ENCODE data around the gene DGUOK.

GRCh38 chr2:73928963-73929347 lies 2.3 kb downstream of the DGUOK start:
- no peak for TF ChIP-seq POLR2A (IDR thresholded peaks at IDR 0.05; ENCODE audit: borderline replicate concordance, extremely low read depth, insufficient read depth, insufficient read length)
- TF ChIP-seq ATF3 (IDR thresholded peaks at IDR 0.05): no peak
- no peak for TF ChIP-seq JUND (IDR thresholded peaks at IDR 0.05)
- TF ChIP-seq ZNF274 (IDR thresholded peaks at IDR 0.05; ENCODE audit: low read depth, low read length): no peak
- TF ChIP-seq CTCF (IDR thresholded peaks at IDR 0.05 in 2 of 3, conservative IDR thresholded peaks at IDR 0.05 in 1 of 3; ENCODE audit: borderline replicate concordance in 1 of 3, insufficient read depth in 1 of 3, low read depth in 2 of 3, low read length in 2 of 3): no peak
- no peak for TF ChIP-seq EGR1 (IDR thresholded peaks at IDR 0.05; ENCODE audit: low read depth)
- no peak for TF ChIP-seq EZH2 (IDR thresholded peaks at IDR 0.05)
- no peak for TF ChIP-seq EZH2phosphoT487 (IDR thresholded peaks at IDR 0.05; ENCODE audit: borderline replicate concordance)
- TF ChIP-seq SIN3A (IDR thresholded peaks at IDR 0.05; ENCODE audit: low read depth): no peak

Measured in HCT116 (cell line).